D721Med (cell line): ENCODE measurements around the gene SMIM22.

ENCODE experiments used
- DNase-seq: peaks from one replicate; pipeline ENCODE4 v3.0.0; 2011; ENCODE audit warnings: low spot score; ENCODE audit not compliant: insufficient read length
- FAIRE-seq: peaks from 2 replicates; lab custom pipeline; 2011; peaks lifted over from hg19 to GRCh38; lab: Jason Lieb, UNC
- CTCF ChIP-seq: IDR thresholded peaks from 2 replicates; pipeline ENCODE4 v1.5.1; 2012; ENCODE audit warnings: mild to moderate bottlenecking, control low read depth; ENCODE audit not compliant: insufficient read depth; ENCODE audit errors: missing control alignments

Gene SMIM22

GRCh38 chr16:4803401-4803844 is 8.3 kb downstream of the SMIM22 start:
- FAIRE-seq (no peak), DNase-seq (no peak)
- no peak for TF ChIP-seq CTCF

- TF ChIP-seq CTCF: no peak
- no peak for DNase-seq
- FAIRE-seq: no peak
Measured at GRCh38 chr16:4803898-4804762, 9.0 kb downstream of the SMIM22 start.

GRCh38 chr16:4805231-4805630 is 10.1 kb downstream of the SMIM22 start:
- DNase-seq: no peak
- no peak for TF ChIP-seq CTCF
- no peak for FAIRE-seq

GRCh38 chr16:4806280-4806679 is 11.1 kb downstream of the SMIM22 start:
- no peak for DNase-seq
- no peak for FAIRE-seq
- TF ChIP-seq CTCF: no peak

- TF ChIP-seq CTCF: no peak
- FAIRE-seq (no peak), DNase-seq (no peak)
Measured at GRCh38 chr16:4811242-4811641, 16.1 kb downstream of the SMIM22 start.

- no peak for FAIRE-seq
- DNase-seq: no peak
- no peak for TF ChIP-seq CTCF
Measured at GRCh38 chr16:4811773-4812172, 16.6 kb downstream of the SMIM22 start.
